ENCODE results near the gene IRX3.

DNA sequence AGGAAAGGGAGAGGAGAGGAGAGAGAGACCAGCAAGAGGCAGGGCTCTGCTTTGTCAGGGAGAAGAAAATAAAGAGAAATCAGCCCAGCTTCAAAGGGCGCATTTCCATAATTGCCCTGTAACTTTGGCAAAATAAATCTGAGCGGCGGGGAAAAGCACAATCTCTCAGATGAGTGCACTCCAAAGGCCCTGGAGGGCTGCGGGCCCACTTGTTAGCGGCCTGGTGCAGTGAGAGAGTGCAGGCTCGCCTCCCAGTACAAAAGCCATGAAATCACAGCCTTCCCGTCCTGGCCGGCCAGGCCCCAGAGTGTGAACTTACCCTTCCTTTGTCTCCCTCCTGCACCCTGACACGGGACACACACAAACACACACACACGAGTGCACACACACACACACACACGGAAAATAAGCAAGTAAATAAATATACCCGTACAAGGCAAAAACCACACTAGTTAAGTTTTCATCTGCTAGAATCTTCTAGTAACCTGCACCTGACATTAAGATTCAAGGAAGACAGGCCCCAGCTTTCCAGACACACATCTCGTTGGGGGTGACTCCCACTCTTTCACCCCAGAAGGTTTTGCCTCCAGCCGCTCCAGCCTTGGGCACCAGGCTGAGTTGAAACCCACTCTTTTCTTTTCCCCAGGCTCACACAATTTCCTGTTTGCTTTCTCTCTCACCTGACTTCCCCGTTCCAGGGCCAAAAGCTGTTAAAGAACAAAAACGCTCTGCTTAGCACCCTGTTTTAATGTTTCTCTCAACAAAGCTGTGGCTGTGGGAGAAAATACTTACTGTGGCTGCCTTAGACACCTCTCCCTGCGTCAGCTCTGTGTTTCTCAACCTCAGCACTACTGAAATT lies 8.5 kb downstream of the IRX3 start:
- no peak for TF ChIP-seq CTCF (IDR thresholded peaks at IDR 0.05)
- TF ChIP-seq POLR2AphosphoS5 (IDR thresholded peaks at IDR 0.05) = no peak

Measured in breast epithelium (tissue), 3 donors.